KMS-11 (cell line): ENCODE data around the gene ZC3H14.

Source experiments
- H2AFZ ChIP-seq: fragments of 200-600 bp; sonication (generic); 2 replicates; pipeline ENCODE4 v1.6.1; 2016; ENCODE audit warnings: antibody characterized with exemption, mixed run types, low read depth
- H3K27ac ChIP-seq: fragments of 200-600 bp; sonication (generic); 2 replicates; pipeline ENCODE4 v1.6.1; 2016; ENCODE audit warnings: mild to moderate bottlenecking, mixed run types
- H3K27me3 ChIP-seq: fragments of 200-600 bp; sonication (generic); 2 replicates; pipeline ENCODE4 v1.6.1; 2017; ENCODE audit warnings: mild to moderate bottlenecking, low read depth, mixed run types, moderate library complexity; ENCODE audit not compliant: insufficient read depth
- H3K36me3 ChIP-seq: fragments of 200-600 bp; sonication (generic); 2 replicates; pipeline ENCODE4 v1.6.1; 2017; ENCODE audit warnings: mild to moderate bottlenecking, mixed run types; ENCODE audit not compliant: insufficient read depth
- H3K4me1 ChIP-seq: fragments of 200-600 bp; sonication (generic); 2 replicates; pipeline ENCODE4 v1.6.1; 2016; ENCODE audit warnings: mild to moderate bottlenecking, low read depth, mixed run types; ENCODE audit not compliant: poor library complexity, severe bottlenecking
- H3K4me2 ChIP-seq: fragments of 200-600 bp; sonication (generic); 2 replicates; pipeline ENCODE4 v1.7.0; 2016; ENCODE audit warnings: mild to moderate bottlenecking, mixed run types
- H3K4me3 ChIP-seq: fragments of 200-600 bp; sonication (generic); IDR thresholded peaks from 2 replicates; pipeline ENCODE4 v1.6.1; 2017; ENCODE audit warnings: low read depth, low read length, mixed read lengths; ENCODE audit not compliant: insufficient read depth
- H3K79me2 ChIP-seq: fragments of 200-600 bp; sonication (generic); 2 replicates; pipeline ENCODE4 v1.6.1; 2016; ENCODE audit warnings: low read depth, mixed run types; ENCODE audit not compliant: insufficient read depth
- H3K9ac ChIP-seq: fragments of 200-600 bp; sonication (generic); 2 replicates; pipeline ENCODE4 v1.6.1; 2016; ENCODE audit warnings: mild to moderate bottlenecking, mixed run types
- H4K20me1 ChIP-seq: fragments of 200-600 bp; sonication (generic); 2 replicates; pipeline ENCODE4 v1.6.1; 2016; ENCODE audit warnings: mild to moderate bottlenecking, mixed run types; ENCODE audit not compliant: insufficient read depth
- TF ChIP-seq, protein P1 (sequence below): fragments of 200-600 bp; sonication (generic); conservative IDR thresholded peaks from 2 replicates; pipeline ENCODE4 v1.6.1; 2017; ENCODE audit warnings: low read depth, mild to moderate bottlenecking, antibody characterized with exemption, low read length, moderate library complexity, mixed read lengths

Gene ZC3H14

DNA sequence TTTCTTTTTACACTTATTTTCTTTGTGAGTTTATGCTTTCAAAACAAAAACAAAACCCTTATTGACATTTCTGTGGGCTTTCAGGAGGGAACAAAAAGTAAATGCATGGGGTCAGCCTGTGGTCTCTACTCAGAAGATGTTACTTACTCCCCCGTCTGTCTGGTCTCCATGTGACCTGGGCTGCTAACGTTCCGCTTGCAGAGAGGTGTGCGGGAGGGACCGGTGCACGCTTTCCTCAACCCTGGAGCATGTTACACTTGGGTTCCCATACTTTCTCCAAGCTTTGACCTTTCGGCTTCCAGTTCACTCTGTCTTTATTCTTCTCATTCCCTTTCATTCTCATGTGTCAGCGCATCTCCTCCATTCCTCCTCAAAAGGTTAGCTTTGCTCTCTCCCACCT, 36.5 kb downstream of the ZC3H14 start:
- Histone ChIP-seq H3K9ac (no peak overlapping the region), H3K27ac (no peak overlapping the region), H3K4me3 (no peak overlapping the region), H3K4me2 (no peak overlapping the region), H3K27me3 (no peaks in the 10 kb centered on the region), H4K20me1 (no peaks in the 10 kb centered on the region), H3K36me3 (no peaks in the 10 kb centered on the region), H3K4me1 (no peaks in the 10 kb centered on the region), H2AFZ (no peak overlapping the region), H3K79me2 (no peaks in the 10 kb centered on the region)
- TF ChIP-seq, protein P1, sequence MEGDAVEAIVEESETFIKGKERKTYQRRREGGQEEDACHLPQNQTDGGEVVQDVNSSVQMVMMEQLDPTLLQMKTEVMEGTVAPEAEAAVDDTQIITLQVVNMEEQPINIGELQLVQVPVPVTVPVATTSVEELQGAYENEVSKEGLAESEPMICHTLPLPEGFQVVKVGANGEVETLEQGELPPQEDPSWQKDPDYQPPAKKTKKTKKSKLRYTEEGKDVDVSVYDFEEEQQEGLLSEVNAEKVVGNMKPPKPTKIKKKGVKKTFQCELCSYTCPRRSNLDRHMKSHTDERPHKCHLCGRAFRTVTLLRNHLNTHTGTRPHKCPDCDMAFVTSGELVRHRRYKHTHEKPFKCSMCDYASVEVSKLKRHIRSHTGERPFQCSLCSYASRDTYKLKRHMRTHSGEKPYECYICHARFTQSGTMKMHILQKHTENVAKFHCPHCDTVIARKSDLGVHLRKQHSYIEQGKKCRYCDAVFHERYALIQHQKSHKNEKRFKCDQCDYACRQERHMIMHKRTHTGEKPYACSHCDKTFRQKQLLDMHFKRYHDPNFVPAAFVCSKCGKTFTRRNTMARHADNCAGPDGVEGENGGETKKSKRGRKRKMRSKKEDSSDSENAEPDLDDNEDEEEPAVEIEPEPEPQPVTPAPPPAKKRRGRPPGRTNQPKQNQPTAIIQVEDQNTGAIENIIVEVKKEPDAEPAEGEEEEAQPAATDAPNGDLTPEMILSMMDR: no peak

DNA sequence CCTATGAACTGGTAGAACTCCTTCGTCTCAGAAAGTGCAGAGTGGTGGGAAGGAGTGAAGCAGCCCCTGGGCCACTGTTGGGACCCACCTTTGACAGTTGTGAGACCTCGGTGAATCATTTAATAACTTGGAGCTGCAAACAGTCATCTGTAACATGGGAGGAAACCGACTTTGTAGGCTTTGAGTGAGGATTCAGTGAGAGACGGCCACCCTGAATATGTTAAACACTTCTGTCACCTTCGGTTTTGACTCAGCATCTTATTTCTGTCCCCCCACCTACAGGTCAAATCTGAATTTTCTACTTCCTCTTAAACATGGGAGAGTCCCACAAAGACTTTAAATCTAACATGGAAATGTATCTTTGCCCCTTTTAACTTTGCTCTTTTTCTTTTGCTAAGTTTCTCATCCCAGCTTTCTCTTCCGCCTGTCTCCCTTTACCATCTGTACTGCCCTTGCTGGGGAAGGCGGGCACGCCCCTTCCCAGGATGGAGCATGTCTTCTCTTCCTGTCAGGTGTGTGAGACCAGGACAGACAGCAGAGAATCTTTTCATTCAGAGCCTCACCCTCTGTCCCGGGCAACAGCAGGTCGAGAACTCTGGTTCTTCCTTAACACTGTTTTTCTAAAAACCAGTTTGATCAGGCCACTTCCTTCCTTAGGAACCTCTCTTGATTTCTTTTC, 37.1 kb downstream of the ZC3H14 start:
- H3K36me3 ChIP-seq: no peaks in the 10 kb centered on the region
- H3K4me3 ChIP-seq: no peak overlapping the region
- H3K4me1 ChIP-seq: no peaks in the 10 kb centered on the region
- no peaks in the 10 kb centered on the region for H3K79me2 ChIP-seq
- no peak overlapping the region for H2AFZ ChIP-seq
- no peaks in the 10 kb centered on the region for H4K20me1 ChIP-seq
- no peaks in the 10 kb centered on the region for H3K27me3 ChIP-seq
- H3K9ac ChIP-seq: no peak overlapping the region
- no peak overlapping the region for H3K27ac ChIP-seq
- no peak overlapping the region for H3K4me2 ChIP-seq
- TF ChIP-seq, protein P1: no peak

DNA sequence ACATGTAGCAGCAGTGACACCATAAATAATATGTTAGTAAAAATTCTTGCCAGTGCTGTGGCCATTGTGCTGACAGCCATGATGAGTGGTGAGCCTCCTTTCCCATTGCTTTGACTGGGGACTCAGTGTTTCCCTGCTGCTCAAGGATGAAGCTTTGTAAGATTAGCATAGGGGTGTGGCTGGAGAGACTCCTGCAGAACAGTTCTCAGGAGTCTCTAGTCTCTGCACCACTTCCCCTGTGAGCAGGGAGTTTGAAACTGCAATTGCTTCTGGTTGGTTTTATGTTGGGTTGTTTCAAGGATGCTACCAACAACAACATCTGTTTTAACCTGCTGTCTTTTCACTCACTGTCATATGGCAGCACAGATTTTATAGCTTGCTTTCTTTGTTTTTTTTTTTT, 41.4 kb downstream of the ZC3H14 start:
- Histone ChIP-seq H3K36me3 (no peaks in the 10 kb centered on the region), H3K27me3 (no peaks in the 10 kb centered on the region), H2AFZ (no peak overlapping the region), H3K9ac (no peak overlapping the region), H3K4me3 (no peak overlapping the region), H3K27ac (no peak overlapping the region), H3K79me2 (no peaks in the 10 kb centered on the region), H3K4me2 (no peak overlapping the region), H4K20me1 (no peaks in the 10 kb centered on the region), H3K4me1 (no peaks in the 10 kb centered on the region)
- TF ChIP-seq, protein P1: no peak

DNA sequence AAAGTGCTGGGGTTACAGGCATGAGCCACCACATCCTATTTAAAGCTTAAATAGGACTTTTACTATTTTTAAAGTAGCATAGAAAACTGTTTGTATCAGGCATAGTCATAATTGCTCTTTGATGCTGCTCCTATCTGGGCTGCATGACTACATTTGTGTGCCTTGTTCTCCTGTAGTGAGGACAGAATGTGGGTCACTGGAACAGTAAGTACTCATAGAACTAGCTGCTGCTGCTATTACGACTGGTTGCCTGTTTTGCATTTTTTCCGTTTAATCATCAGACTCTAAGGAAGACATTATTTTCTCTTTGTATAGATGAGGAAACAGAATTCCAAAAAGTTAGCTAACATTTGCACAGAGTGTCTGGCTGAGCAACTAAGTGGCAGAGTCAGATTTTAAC, 42.8 kb downstream of the ZC3H14 start:
- Histone ChIP-seq H3K27ac (no peak overlapping the region), H3K9ac (no peak overlapping the region), H3K4me2 (no peak overlapping the region), H3K4me1 (no peaks in the 10 kb centered on the region), H3K79me2 (no peaks in the 10 kb centered on the region), H3K36me3 (no peaks in the 10 kb centered on the region), H3K4me3 (no peak overlapping the region), H3K27me3 (no peaks in the 10 kb centered on the region), H2AFZ (no peak overlapping the region), H4K20me1 (no peaks in the 10 kb centered on the region)
- TF ChIP-seq, protein P1: no peak
